Measurements from ENCODE around the gene COG7.

DNA sequence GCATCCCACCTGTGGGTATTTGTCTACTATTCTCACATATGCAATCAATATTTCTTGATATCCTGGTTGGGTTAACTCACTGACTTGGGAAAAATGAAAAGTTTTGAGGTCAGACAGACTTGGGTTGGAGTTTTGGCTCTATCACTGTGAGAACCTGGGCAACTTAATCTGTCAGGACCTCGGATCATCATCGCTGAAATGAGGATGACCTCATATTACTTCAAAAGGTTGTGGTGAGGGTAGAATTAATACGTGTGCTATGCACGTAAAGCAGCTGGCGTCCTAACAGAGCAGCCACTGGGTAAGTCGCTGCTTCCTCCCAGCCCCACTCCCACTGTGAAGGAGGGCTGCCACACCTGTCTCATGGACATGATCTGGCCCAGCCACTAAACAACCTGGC, 57.3 kb downstream of the COG7 start:
- TF ChIP-seq, protein P1, sequence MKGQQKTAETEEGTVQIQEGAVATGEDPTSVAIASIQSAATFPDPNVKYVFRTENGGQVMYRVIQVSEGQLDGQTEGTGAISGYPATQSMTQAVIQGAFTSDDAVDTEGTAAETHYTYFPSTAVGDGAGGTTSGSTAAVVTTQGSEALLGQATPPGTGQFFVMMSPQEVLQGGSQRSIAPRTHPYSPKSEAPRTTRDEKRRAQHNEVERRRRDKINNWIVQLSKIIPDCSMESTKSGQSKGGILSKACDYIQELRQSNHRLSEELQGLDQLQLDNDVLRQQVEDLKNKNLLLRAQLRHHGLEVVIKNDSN (CRISPR knock-in tag; IDR thresholded peaks at IDR 0.05): no peak
- TF ChIP-seq, protein P2, sequence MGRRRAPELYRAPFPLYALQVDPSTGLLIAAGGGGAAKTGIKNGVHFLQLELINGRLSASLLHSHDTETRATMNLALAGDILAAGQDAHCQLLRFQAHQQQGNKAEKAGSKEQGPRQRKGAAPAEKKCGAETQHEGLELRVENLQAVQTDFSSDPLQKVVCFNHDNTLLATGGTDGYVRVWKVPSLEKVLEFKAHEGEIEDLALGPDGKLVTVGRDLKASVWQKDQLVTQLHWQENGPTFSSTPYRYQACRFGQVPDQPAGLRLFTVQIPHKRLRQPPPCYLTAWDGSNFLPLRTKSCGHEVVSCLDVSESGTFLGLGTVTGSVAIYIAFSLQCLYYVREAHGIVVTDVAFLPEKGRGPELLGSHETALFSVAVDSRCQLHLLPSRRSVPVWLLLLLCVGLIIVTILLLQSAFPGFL (CRISPR knock-in tag; IDR thresholded peaks at IDR 0.05; ENCODE audit: borderline replicate concordance): no peak
- TF ChIP-seq NFATC4 (CRISPR knock-in tag; IDR thresholded peaks at IDR 0.05) (no peak), SP1 (CRISPR knock-in tag; conservative IDR thresholded peaks at IDR 0.05) (no peak), KAT7 (CRISPR knock-in tag; IDR thresholded peaks at IDR 0.05; ENCODE audit: borderline replicate concordance) (no peak), GABPB1 (CRISPR knock-in tag; IDR thresholded peaks at IDR 0.05) (no peak), CREB1 (CRISPR knock-in tag; IDR thresholded peaks at IDR 0.05) (no peak), ZNF138 (CRISPR knock-in tag; conservative IDR thresholded peaks at IDR 0.05) (no peak)
- TF ChIP-seq, protein P3, sequence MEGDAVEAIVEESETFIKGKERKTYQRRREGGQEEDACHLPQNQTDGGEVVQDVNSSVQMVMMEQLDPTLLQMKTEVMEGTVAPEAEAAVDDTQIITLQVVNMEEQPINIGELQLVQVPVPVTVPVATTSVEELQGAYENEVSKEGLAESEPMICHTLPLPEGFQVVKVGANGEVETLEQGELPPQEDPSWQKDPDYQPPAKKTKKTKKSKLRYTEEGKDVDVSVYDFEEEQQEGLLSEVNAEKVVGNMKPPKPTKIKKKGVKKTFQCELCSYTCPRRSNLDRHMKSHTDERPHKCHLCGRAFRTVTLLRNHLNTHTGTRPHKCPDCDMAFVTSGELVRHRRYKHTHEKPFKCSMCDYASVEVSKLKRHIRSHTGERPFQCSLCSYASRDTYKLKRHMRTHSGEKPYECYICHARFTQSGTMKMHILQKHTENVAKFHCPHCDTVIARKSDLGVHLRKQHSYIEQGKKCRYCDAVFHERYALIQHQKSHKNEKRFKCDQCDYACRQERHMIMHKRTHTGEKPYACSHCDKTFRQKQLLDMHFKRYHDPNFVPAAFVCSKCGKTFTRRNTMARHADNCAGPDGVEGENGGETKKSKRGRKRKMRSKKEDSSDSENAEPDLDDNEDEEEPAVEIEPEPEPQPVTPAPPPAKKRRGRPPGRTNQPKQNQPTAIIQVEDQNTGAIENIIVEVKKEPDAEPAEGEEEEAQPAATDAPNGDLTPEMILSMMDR (IDR thresholded peaks at IDR 0.05): no peak
- TF ChIP-seq, protein P4, sequence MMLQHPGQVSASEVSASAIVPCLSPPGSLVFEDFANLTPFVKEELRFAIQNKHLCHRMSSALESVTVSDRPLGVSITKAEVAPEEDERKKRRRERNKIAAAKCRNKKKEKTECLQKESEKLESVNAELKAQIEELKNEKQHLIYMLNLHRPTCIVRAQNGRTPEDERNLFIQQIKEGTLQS (CRISPR knock-in tag; conservative IDR thresholded peaks at IDR 0.05): no peak
- TF ChIP-seq, protein P5, sequence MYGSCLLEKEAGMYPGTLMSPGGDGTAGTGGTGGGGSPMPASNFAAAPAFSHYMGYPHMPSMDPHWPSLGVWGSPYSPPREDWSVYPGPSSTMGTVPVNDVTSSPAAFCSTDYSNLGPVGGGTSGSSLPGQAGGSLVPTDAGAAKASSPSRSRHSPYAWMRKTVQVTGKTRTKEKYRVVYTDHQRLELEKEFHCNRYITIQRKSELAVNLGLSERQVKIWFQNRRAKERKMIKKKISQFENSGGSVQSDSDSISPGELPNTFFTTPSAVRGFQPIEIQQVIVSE (CRISPR knock-in tag; IDR thresholded peaks at IDR 0.05; ENCODE audit: borderline replicate concordance): no peak
- TF ChIP-seq, protein P6, sequence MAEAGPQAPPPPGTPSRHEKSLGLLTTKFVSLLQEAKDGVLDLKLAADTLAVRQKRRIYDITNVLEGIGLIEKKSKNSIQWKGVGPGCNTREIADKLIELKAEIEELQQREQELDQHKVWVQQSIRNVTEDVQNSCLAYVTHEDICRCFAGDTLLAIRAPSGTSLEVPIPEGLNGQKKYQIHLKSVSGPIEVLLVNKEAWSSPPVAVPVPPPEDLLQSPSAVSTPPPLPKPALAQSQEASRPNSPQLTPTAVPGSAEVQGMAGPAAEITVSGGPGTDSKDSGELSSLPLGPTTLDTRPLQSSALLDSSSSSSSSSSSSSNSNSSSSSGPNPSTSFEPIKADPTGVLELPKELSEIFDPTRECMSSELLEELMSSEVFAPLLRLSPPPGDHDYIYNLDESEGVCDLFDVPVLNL (CRISPR knock-in tag; IDR thresholded peaks at IDR 0.05; ENCODE audit: borderline replicate concordance, low read depth): no peak
- TF ChIP-seq, protein P7, sequence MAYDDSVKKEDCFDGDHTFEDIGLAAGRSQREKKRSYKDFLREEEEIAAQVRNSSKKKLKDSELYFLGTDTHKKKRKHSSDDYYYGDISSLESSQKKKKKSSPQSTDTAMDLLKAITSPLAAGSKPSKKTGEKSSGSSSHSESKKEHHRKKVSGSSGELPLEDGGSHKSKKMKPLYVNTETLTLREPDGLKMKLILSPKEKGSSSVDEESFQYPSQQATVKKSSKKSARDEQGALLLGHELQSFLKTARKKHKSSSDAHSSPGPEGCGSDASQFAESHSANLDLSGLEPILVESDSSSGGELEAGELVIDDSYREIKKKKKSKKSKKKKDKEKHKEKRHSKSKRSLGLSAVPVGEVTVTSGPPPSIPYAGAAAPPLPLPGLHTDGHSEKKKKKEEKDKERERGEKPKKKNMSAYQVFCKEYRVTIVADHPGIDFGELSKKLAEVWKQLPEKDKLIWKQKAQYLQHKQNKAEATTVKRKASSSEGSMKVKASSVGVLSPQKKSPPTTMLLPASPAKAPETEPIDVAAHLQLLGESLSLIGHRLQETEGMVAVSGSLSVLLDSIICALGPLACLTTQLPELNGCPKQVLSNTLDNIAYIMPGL (CRISPR knock-in tag; IDR thresholded peaks at IDR 0.05): no peak
- TF ChIP-seq, protein P8, sequence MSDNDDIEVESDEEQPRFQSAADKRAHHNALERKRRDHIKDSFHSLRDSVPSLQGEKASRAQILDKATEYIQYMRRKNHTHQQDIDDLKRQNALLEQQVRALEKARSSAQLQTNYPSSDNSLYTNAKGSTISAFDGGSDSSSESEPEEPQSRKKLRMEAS (CRISPR knock-in tag; IDR thresholded peaks at IDR 0.05): no peak
